PC-3 (cell line): ENCODE data around the gene CCDC141. TPM values are rescaled to one million over a fixed set of nuclear protein-coding genes. Genes with fewer than 3 reads are reported as not detected.

Source experiments
- ATAC-seq: fragments of 200-7000 bp; cut with Tn5 transposase; 2 replicates; pipeline ENCODE4 v1.9.1; 2020; ENCODE audit warnings: mild to moderate bottlenecking, moderate library complexity
- BruUV-seq: library from RNA; stranded (reverse); fragments of 400-500 nt; replicated peaks from 2 replicates; lab custom pipeline; 2021; lab: Mats Ljungman, UMichigan
- CTCF ChIA-PET: fragments of 300-600 bp; sonication (Branson Sonifier 250); formaldehyde crosslinking; loops from one replicate; lab custom pipeline; 2022; ENCODE audit warnings: antibody characterized with exemption; lab: Charles Lee
- POLR2A ChIA-PET: fragments of 300-600 bp; sonication (Branson Sonifier 250); formaldehyde crosslinking; loops from one replicate; lab custom pipeline; 2022; ENCODE audit warnings: antibody characterized with exemption; ENCODE audit not compliant: unreplicated experiment; lab: Charles Lee
- DNase-seq: peaks from one replicate; pipeline ENCODE4 v3.0.0-alpha.2; 2015
- H2AFZ ChIP-seq: fragments of 300-600 bp; sonication (generic); 2 replicates; pipeline ENCODE4 v1.6.0; 2016; ENCODE audit warnings: antibody characterized with exemption, low read length
- H3F3A ChIP-seq: fragments of 300-600 bp; sonication (generic); one replicate; pipeline ENCODE4 v1.6.0; 2017; ENCODE audit warnings: antibody characterized with exemption, low read length, control low read depth, mild to moderate bottlenecking; ENCODE audit not compliant: unreplicated experiment
- H3K27ac ChIP-seq: fragments of 300-600 bp; sonication (generic); 2 replicates; pipeline ENCODE4 v1.5.1; 2016; ENCODE audit warnings: mild to moderate bottlenecking, low read length
- H3K27me3 ChIP-seq: fragments of 300-600 bp; sonication (generic); 2 replicates; pipeline ENCODE4 v1.6.1; 2016; ENCODE audit warnings: low read length, mixed read lengths
- H3K36me3 ChIP-seq: fragments of 300-600 bp; sonication (generic); 2 replicates; pipeline ENCODE4 v1.6.1; 2016; ENCODE audit warnings: low read depth, mixed run types, low read length, mixed read lengths
- H3K4me1 ChIP-seq: fragments of 300-600 bp; sonication (generic); 2 replicates; pipeline ENCODE4 v1.5.1; 2016; ENCODE audit warnings: low read length; ENCODE audit not compliant: insufficient read depth
- H3K4me2 ChIP-seq: fragments of 300-600 bp; sonication (generic); 2 replicates; pipeline ENCODE4 v1.6.0; 2016; ENCODE audit warnings: low read length
- H3K4me3 ChIP-seq: fragments of 300-600 bp; sonication (generic); 2 replicates; pipeline ENCODE4 v1.5.1; 2016; ENCODE audit warnings: mild to moderate bottlenecking, low read length, mixed read lengths
- H3K79me2 ChIP-seq: fragments of 300-600 bp; sonication (generic); 2 replicates; pipeline ENCODE4 v1.6.1; 2017; ENCODE audit warnings: low read length, mixed read lengths
- H3K9ac ChIP-seq: fragments of 300-600 bp; sonication (generic); 2 replicates; pipeline ENCODE4 v1.6.0; 2016; ENCODE audit warnings: mild to moderate bottlenecking, low read length
- H3K9me2 ChIP-seq: fragments of 300-600 bp; sonication (generic); replicated peaks from 2 replicates; pipeline ENCODE4 v1.6.1; 2016; ENCODE audit warnings: mixed run types, low read length, mixed read lengths
- H3K9me3 ChIP-seq: fragments of 300-600 bp; sonication (generic); 2 replicates; pipeline ENCODE4 v1.6.1; 2016; ENCODE audit warnings: low read length, mixed read lengths
- H4K20me1 ChIP-seq: fragments of 300-600 bp; sonication (generic); 2 replicates; pipeline ENCODE4 v1.6.1; 2016; ENCODE audit warnings: low read length, mixed read lengths
- CTCF ChIP-seq: fragments of 300-600 bp; sonication (generic); conservative IDR thresholded peaks from 2 replicates; pipeline ENCODE4 v1.5.1; 2017; ENCODE audit warnings: antibody characterized with exemption, low read depth, mild to moderate bottlenecking, low read length
- EZH2 ChIP-seq: fragments of 300-600 bp; sonication (generic); IDR thresholded peaks from one replicate; pipeline ENCODE4 v1.6.1; 2017; ENCODE audit warnings: antibody characterized with exemption, mild to moderate bottlenecking, low read length; ENCODE audit not compliant: unreplicated experiment
- EZH2phosphoT487 ChIP-seq: fragments of 300-600 bp; sonication (generic); IDR thresholded peaks from 2 replicates; pipeline ENCODE4 v1.6.1; 2018; ENCODE audit warnings: mild to moderate bottlenecking, antibody characterized with exemption, low read length, borderline replicate concordance
- intact Hi-C: fragments of 100-400 bp; cut with micrococcal nuclease; formaldehyde crosslinking; loops from 2 replicates; pipeline ENCODE4 v1.9.0; 2023
- total RNA-seq: library from RNA; depleted of rRNA; stranded (reverse); fragments of >200 nt; gene quantifications from 2 replicates; pipeline ENCODE4 v1.2.3, GENCODE V29; 2014

The CCDC141 gene
- total RNA-seq, 1 experiment from 2014 or later = 1.1 TPM

DNA sequence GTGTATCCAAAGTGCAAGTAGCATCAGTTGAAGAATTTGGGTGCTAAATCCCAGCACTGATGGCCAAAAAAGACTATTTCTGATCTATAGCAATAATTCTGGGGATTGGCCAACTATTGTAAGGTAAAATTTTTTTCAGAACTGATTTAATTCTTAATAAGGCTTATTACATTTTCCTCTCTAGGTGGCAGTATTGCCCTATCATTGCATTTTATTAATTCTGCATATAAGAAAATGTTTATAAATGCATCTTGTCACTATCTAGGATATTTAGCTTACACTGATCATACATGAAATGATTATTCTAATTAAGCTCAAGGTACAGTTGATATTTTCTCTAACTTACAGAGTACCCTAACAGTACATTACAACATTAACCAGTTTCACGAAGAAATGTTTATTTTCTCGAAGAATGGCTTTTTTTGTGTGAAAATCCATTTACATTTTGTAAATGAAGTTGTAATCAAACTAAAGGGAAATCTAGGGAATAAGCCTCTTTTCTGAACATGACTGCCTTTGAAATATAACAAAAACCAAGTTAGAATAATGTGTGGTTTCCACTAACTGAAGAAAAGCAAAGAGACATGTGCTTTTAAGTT is 253.8 kb downstream of the CCDC141 start:
- no peak overlapping the region for H3K4me3 ChIP-seq
- no peaks in the 10 kb centered on the region for H3K27me3 ChIP-seq
- H3K4me2 ChIP-seq = no peak overlapping the region
- no peaks in the 10 kb centered on the region for H3F3A ChIP-seq
- H2AFZ ChIP-seq = no peak overlapping the region
- ChIA-PET CTCF (interaction anchor here (0.6 to 1.0 kb wide), 3 partner anchors 113 to 325 kb away, joined by 3 to 6 read pairs (median 3); no protein-coding TSS in a partner anchor), POLR2A (interaction anchor here (0.6 kb wide), 1 partner anchor 310 kb away, joined by 4 read pairs; no protein-coding TSS in a partner anchor)
- intact Hi-C loops = loop anchor here (1.0 to 10.0 kb wide), 4 partner anchors 118 to 333 kb away; no protein-coding TSS in a partner anchor
- no peaks in the 10 kb centered on the region for H4K20me1 ChIP-seq
- H3K9me2 ChIP-seq = no peaks in the 10 kb centered on the region
- no peaks in the 10 kb centered on the region for H3K9me3 ChIP-seq
- no TSS peak for BruUV-seq
- no peaks in the 10 kb centered on the region for H3K36me3 ChIP-seq
- no peak overlapping the region for H3K27ac ChIP-seq
- no peak overlapping the region for H3K9ac ChIP-seq
- peak; percentile 82 for DNase-seq
- no peaks in the 10 kb centered on the region for H3K4me1 ChIP-seq
- ATAC-seq = peak; percentile 31; the same call in 1 of the 2 replicates
- TF ChIP-seq CTCF = peak; percentile 84
- no peak for TF ChIP-seq EZH2
- no peaks in the 10 kb centered on the region for H3K79me2 ChIP-seq

- no peaks in the 10 kb centered on the region for H4K20me1 ChIP-seq
- H3K27me3 ChIP-seq = no peaks in the 10 kb centered on the region
- no peaks in the 10 kb centered on the region for H3K36me3 ChIP-seq
- H3F3A ChIP-seq = no peaks in the 10 kb centered on the region
- no peak overlapping the region for H3K4me2 ChIP-seq
- H2AFZ ChIP-seq = no peak overlapping the region
- ChIA-PET CTCF (no interaction called here), POLR2A (no interaction called here)
- no peaks in the 10 kb centered on the region for H3K79me2 ChIP-seq
- no peaks in the 10 kb centered on the region for H3K4me1 ChIP-seq
- H3K9ac ChIP-seq = no peak overlapping the region
- no peaks in the 10 kb centered on the region for H3K9me3 ChIP-seq
- no peak overlapping the region for H3K27ac ChIP-seq
- BruUV-seq = no TSS peak
- no peaks in the 10 kb centered on the region for H3K9me2 ChIP-seq
- DNase-seq (no peak), ATAC-seq (no peak)
- H3K4me3 ChIP-seq = no peak overlapping the region
- TF ChIP-seq EZH2 (no peak), CTCF (no peak), EZH2phosphoT487 (no peak)
- intact Hi-C loops = loop anchor here (2.0 kb wide), 1 partner anchor 27 kb away; no protein-coding TSS in a partner anchor
Observed at GRCh38 chr2:178787934-178788333, 262.0 kb downstream of the CCDC141 start.

- no TSS peak for BruUV-seq
- H4K20me1 ChIP-seq = no peaks in the 10 kb centered on the region
- no peaks in the 10 kb centered on the region for H3K79me2 ChIP-seq
- ATAC-seq = no peak
- no peak overlapping the region for H3K4me2 ChIP-seq
- ChIA-PET POLR2A (no interaction called here), CTCF (no interaction called here)
- no peak overlapping the region for H3K4me3 ChIP-seq
- TF ChIP-seq CTCF (no peak), EZH2phosphoT487 (no peak), EZH2 (no peak)
- H3K27me3 ChIP-seq = no peaks in the 10 kb centered on the region
- no peaks in the 10 kb centered on the region for H3K9me2 ChIP-seq
- no peak overlapping the region for H2AFZ ChIP-seq
- H3K4me1 ChIP-seq = peaks cover 6% of the 10 kb centered on the region
- intact Hi-C loops = no loop called here
- DNase-seq = no peak
- H3F3A ChIP-seq = no peaks in the 10 kb centered on the region
- no peaks in the 10 kb centered on the region for H3K36me3 ChIP-seq
- H3K9me3 ChIP-seq = no peaks in the 10 kb centered on the region
- no peak overlapping the region for H3K9ac ChIP-seq
- H3K27ac ChIP-seq = no peak overlapping the region
Observed at GRCh38 chr2:178787155-178787554, 262.8 kb downstream of the CCDC141 start.
